Right lobe of liver (tissue), 6 donors: ENCODE measurements around the gene UQCRHL. TPM values are rescaled to one million over a fixed set of nuclear protein-coding genes. Genes with fewer than 3 reads are reported as not detected.
"Not testable (repeated sequence)": the region's sequence is repeated elsewhere in the genome, so short reads cannot be mapped to it uniquely, and the experiment has no call there.

Source experiments
- ATAC-seq, 4 donors: fragments of 200-7000 bp; cut with Tn5 transposase; one replicate each; pipeline ENCODE4 v1.9.1; 2020; ENCODE audit warnings: mild to moderate bottlenecking in 4 of 4, moderate library complexity in 4 of 4
- DNase-seq, 3 donors: peaks; one replicate each; pipeline ENCODE4 v3.0.0-alpha.2; 2020
- H3K27ac ChIP-seq, 3 donors: fragments of 200-600 bp; one replicate each; pipeline ENCODE4 v1.8.0; 2022
- H3K27me3 ChIP-seq, 2 donors: fragments of 200-600 bp; one replicate each; pipeline ENCODE4 v1.8.0; 2022
- H3K36me3 ChIP-seq, 4 donors: fragments of 200-600 bp; sonication (generic) in 1 of 4; one replicate each; pipeline versions ENCODE4 v1.5.1 to v1.8.0; 2017 to 2022; ENCODE audit warnings: control low read depth in 1 of 4
- H3K4me1 ChIP-seq, 4 donors: fragments of 200-600 bp; sonication (generic) in 1 of 4; one replicate each; pipeline versions ENCODE4 v1.5.1 to v1.8.0; 2017 to 2022; ENCODE audit warnings: control low read depth in 1 of 4
- H3K4me3 ChIP-seq, 3 donors: fragments of 200-600 bp; one replicate each; pipeline ENCODE4 v1.8.0; 2022
- H3K9me3 ChIP-seq, 4 donors: fragments of 200-600 bp; sonication (generic) in 1 of 4; one replicate each; pipeline versions ENCODE4 v1.5.1 to v1.8.0; 2017 to 2022; ENCODE audit warnings: control low read depth in 1 of 4
- POLR2A ChIP-seq: fragments of 450-650 bp; IDR thresholded peaks from one replicate; pipeline ENCODE4 v1.6.1; 2017; ENCODE audit warnings: antibody characterized with exemption, mild to moderate bottlenecking
- WGBS: methylation state at CpG from one replicate; pipeline ENCODE4 v1.1.6; 2018; ENCODE audit warnings: low coverage, low lambda C conversion rate; ENCODE audit not compliant: insufficient coverage; ENCODE audit errors: missing lambda C conversion rate; 5-methylcytosine and 5-hydroxymethylcytosine counted together
- intact Hi-C, 2 donors: fragments of 100-400 bp; cut with DNase I; formaldehyde crosslinking; loops; one replicate each; pipeline versions ENCODE4 v1.11.2 to v1.14.1; 2022
- total RNA-seq, 6 experiments: library from RNA; depleted of rRNA in 2 of 6; stranded (reverse); fragments of >200 nt in 2 of 6; fragmentation: NEBNext Ultra II Directional in 3 of 6; extraction: Animal tissue kit (Norgen Biotek cat#: 25700) in 3 of 6; gene quantifications; one replicate each; pipeline versions ENCODE4 v1.1.0 to v1.2.4, GENCODE V29; 2016 to 2023
- TF ChIP-seq, protein P1 (sequence below), 4 donors: fragments of 200-600 bp in 3 of 4; fragments of 450-650 bp in 1 of 4; IDR thresholded peaks; one replicate each; pipeline versions ENCODE4 v1.5.1 to v1.8.0; 2016 to 2022; ENCODE audit warnings: antibody characterized with exemption in 4 of 4, mild to moderate bottlenecking in 2 of 4
- donor health status: DM: no; HTN: yes; CAD: no.
- donor health status: DM: no; HTN: no; CAD: no.
- donor health status: DM: no; HTN: no; CAD: no.
- donor health status: DM: no; HTN: yes; CAD: no.
- donor health status: DM: no; HTN: yes; CAD: no.

The UQCRHL gene
- total RNA-seq, 6 experiments from 2014 or later: 0.42 to 1.1 (median 0.51) TPM

- H3K27ac ChIP-seq: peak overlapping the region in 2 of 3 donors; percentile 59 to 99
- H3K4me3 ChIP-seq: peak overlapping the region in 1 of 3 donors; percentile 16
- H3K27me3 ChIP-seq: no peaks in the 10 kb centered on the region
- DNase-seq (no peak), ATAC-seq (no peak)
- TF ChIP-seq POLR2A: no peak
- TF ChIP-seq, protein P1, sequence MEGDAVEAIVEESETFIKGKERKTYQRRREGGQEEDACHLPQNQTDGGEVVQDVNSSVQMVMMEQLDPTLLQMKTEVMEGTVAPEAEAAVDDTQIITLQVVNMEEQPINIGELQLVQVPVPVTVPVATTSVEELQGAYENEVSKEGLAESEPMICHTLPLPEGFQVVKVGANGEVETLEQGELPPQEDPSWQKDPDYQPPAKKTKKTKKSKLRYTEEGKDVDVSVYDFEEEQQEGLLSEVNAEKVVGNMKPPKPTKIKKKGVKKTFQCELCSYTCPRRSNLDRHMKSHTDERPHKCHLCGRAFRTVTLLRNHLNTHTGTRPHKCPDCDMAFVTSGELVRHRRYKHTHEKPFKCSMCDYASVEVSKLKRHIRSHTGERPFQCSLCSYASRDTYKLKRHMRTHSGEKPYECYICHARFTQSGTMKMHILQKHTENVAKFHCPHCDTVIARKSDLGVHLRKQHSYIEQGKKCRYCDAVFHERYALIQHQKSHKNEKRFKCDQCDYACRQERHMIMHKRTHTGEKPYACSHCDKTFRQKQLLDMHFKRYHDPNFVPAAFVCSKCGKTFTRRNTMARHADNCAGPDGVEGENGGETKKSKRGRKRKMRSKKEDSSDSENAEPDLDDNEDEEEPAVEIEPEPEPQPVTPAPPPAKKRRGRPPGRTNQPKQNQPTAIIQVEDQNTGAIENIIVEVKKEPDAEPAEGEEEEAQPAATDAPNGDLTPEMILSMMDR (IDR thresholded peaks at IDR 0.05): no peak
- no peaks in the 10 kb centered on the region for H3K9me3 ChIP-seq
- intact Hi-C loops: no loop called here
- peaks cover 0 to 35% (median 4%) of the 10 kb centered on the region in 4 donors for H3K4me1 ChIP-seq
- no peaks in the 10 kb centered on the region for H3K36me3 ChIP-seq
- WGBS: 21% methylated on average over 3 of the region's 3 CpGs
Observed at GRCh38 chr1:15843826-15844572, 36.5 kb upstream of the UQCRHL start.

GRCh38 chr1:15838721-15839120 is 31.3 kb upstream of the UQCRHL start:
- intact Hi-C loops: no loop called here
- DNase-seq (no peak), ATAC-seq (no peak)
- no peak overlapping the region for H3K4me3 ChIP-seq
- H3K9me3 ChIP-seq: no peaks in the 10 kb centered on the region
- H3K27ac ChIP-seq: no peak overlapping the region
- H3K27me3 ChIP-seq: no peaks in the 10 kb centered on the region
- 100% methylated on average over 4 of the region's 4 CpGs for WGBS
- peaks cover 0 to 7% (median 0%) of the 10 kb centered on the region in 4 donors for H3K4me1 ChIP-seq
- no peak for TF ChIP-seq POLR2A
- TF ChIP-seq, protein P1 (IDR thresholded peaks at IDR 0.05): no peak
- H3K36me3 ChIP-seq: no peaks in the 10 kb centered on the region

- H3K4me3 ChIP-seq: no peak overlapping the region
- peaks cover 0 to 7% (median 0%) of the 10 kb centered on the region in 4 donors for H3K4me1 ChIP-seq
- no peaks in the 10 kb centered on the region for H3K9me3 ChIP-seq
- H3K36me3 ChIP-seq: no peaks in the 10 kb centered on the region
- intact Hi-C loops: no loop called here
- peak overlapping the region in 2 of 3 donors; percentile 95 to 97 for H3K27ac ChIP-seq
- no peak for DNase-seq
- TF ChIP-seq, protein P1 (IDR thresholded peaks at IDR 0.05): no peak
- TF ChIP-seq POLR2A: no peak
- WGBS: 88% methylated on average over 7 of the region's 7 CpGs
- H3K27me3 ChIP-seq: no peaks in the 10 kb centered on the region
- ATAC-seq: no peak
Observed at GRCh38 chr1:15837931-15838330, 30.5 kb upstream of the UQCRHL start.

- WGBS: 40% methylated on average over 51 of the region's 62 CpGs
- DNase-seq: peak; percentile 65 to 79 (median 77)
- intact Hi-C loops: no loop called here
- no peaks in the 10 kb centered on the region for H3K36me3 ChIP-seq
- H3K4me1 ChIP-seq: peaks cover 0 to 17% (median 0%) of the 10 kb centered on the region in 4 donors
- H3K27ac ChIP-seq: peak overlapping the region; percentile 95 to 100 (median 97)
- H3K4me3 ChIP-seq: peak overlapping the region; percentile 15 to 56 (median 54)
- peak; percentile 6 to 11 (median 8) for ATAC-seq
- TF ChIP-seq, protein P1 (IDR thresholded peaks at IDR 0.05): no peak
- peak; percentile 43 for TF ChIP-seq POLR2A
- H3K27me3 ChIP-seq: no peaks in the 10 kb centered on the region
- no peaks in the 10 kb centered on the region for H3K9me3 ChIP-seq
Observed at GRCh38 chr1:15836772-15837669, 29.6 kb upstream of the UQCRHL start.

DNA sequence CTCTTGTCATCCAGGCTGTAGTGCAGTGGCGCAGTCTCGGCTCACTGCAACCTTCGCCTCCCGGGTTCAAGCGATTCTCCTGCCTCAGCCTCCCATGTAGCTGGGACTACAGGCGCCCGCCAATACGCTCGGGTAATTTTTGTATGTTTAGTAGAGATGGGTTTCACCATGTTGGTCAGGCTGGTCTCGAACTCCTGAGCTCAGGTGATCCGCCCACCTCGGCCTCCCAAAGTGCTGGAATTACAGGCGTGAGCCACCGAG is 29.0 kb upstream of the UQCRHL start:
- intact Hi-C loops, H3K36me3 ChIP-seq, ATAC-seq, H3K27me3 ChIP-seq, DNase-seq, H3K9me3 ChIP-seq: not testable (repeated sequence)
- WGBS: 74% methylated on average over 10 of the region's 14 CpGs
- peaks cover 0 to 20% (median 0%) of the 10 kb centered on the region in 4 donors for H3K4me1 ChIP-seq
- H3K4me3 ChIP-seq: peak overlapping the region; percentile 41 to 56 (median 54)
- H3K27ac ChIP-seq: peak overlapping the region; percentile 95 to 100 (median 97)
